HCT116 (cell line): ENCODE data around the gene RCOR1.

Source experiments
- POLR2A ChIP-seq: IDR thresholded peaks from 2 replicates; pipeline ENCODE4 v1.7.0; 2011; ENCODE audit warnings: borderline replicate concordance; ENCODE audit not compliant: insufficient read depth, insufficient read length; ENCODE audit errors: extremely low read depth
- SRF ChIP-seq: IDR thresholded peaks from 2 replicates; pipeline ENCODE4 v1.6.1; 2012; ENCODE audit warnings: low read depth
- YY1 ChIP-seq: IDR thresholded peaks from 2 replicates; pipeline ENCODE4 v1.6.1; 2011; ENCODE audit warnings: low read length, low read depth, moderate library complexity, mild to moderate bottlenecking; ENCODE audit not compliant: insufficient replicate concordance; ENCODE audit errors: extremely low read depth
- TF ChIP-seq, protein P1 (sequence below), 3 experiments: fragments of 200-600 bp in 1 of 3; sonication (generic) in 1 of 3; IDR thresholded peaks in 2 of 3; conservative IDR thresholded peaks in 1 of 3; 2 replicates each; pipeline ENCODE4 v1.5.1; 2012 to 2017; ENCODE audit warnings: low read depth in 2 of 3, low read length in 2 of 3, antibody characterized with exemption in 1 of 3, borderline replicate concordance in 1 of 3, control low read depth in 1 of 3, mild to moderate bottlenecking in 1 of 3, mixed read lengths in 1 of 3, mixed run types in 1 of 3, moderate library complexity in 1 of 3; ENCODE audit not compliant: insufficient read depth in 1 of 3
- TF ChIP-seq, protein P2 (sequence below): IDR thresholded peaks from 2 replicates; pipeline ENCODE4 v1.6.1; 2012
- TF ChIP-seq, protein P3 (sequence below): IDR thresholded peaks from 2 replicates; pipeline ENCODE4 v1.6.1; 2011; ENCODE audit warnings: mild to moderate bottlenecking, low read length, moderate library complexity; ENCODE audit not compliant: insufficient replicate concordance; ENCODE audit errors: extremely low read depth

GRCh38 chr14:102764220-102764671 lies 171.8 kb downstream of the RCOR1 start:
- TF ChIP-seq, protein P1, sequence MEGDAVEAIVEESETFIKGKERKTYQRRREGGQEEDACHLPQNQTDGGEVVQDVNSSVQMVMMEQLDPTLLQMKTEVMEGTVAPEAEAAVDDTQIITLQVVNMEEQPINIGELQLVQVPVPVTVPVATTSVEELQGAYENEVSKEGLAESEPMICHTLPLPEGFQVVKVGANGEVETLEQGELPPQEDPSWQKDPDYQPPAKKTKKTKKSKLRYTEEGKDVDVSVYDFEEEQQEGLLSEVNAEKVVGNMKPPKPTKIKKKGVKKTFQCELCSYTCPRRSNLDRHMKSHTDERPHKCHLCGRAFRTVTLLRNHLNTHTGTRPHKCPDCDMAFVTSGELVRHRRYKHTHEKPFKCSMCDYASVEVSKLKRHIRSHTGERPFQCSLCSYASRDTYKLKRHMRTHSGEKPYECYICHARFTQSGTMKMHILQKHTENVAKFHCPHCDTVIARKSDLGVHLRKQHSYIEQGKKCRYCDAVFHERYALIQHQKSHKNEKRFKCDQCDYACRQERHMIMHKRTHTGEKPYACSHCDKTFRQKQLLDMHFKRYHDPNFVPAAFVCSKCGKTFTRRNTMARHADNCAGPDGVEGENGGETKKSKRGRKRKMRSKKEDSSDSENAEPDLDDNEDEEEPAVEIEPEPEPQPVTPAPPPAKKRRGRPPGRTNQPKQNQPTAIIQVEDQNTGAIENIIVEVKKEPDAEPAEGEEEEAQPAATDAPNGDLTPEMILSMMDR (IDR thresholded peaks at IDR 0.05 in 2 of 3, conservative IDR thresholded peaks at IDR 0.05 in 1 of 3; ENCODE audit: borderline replicate concordance in 1 of 3, insufficient read depth in 1 of 3, low read depth in 2 of 3, low read length in 2 of 3), result no peak
- TF ChIP-seq POLR2A, result no peak
- TF ChIP-seq, protein P2, sequence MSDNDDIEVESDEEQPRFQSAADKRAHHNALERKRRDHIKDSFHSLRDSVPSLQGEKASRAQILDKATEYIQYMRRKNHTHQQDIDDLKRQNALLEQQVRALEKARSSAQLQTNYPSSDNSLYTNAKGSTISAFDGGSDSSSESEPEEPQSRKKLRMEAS, result no peak
- TF ChIP-seq YY1, result no peak
- TF ChIP-seq, protein P3, sequence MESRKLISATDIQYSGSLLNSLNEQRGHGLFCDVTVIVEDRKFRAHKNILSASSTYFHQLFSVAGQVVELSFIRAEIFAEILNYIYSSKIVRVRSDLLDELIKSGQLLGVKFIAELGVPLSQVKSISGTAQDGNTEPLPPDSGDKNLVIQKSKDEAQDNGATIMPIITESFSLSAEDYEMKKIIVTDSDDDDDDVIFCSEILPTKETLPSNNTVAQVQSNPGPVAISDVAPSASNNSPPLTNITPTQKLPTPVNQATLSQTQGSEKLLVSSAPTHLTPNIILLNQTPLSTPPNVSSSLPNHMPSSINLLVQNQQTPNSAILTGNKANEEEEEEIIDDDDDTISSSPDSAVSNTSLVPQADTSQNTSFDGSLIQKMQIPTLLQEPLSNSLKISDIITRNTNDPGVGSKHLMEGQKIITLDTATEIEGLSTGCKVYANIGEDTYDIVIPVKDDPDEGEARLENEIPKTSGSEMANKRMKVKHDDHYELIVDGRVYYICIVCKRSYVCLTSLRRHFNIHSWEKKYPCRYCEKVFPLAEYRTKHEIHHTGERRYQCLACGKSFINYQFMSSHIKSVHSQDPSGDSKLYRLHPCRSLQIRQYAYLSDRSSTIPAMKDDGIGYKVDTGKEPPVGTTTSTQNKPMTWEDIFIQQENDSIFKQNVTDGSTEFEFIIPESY, result no peak
- no peak for TF ChIP-seq SRF
